K562 (cell line): ENCODE data around the gene PRRC2B. TPM values are rescaled to one million over a fixed set of nuclear protein-coding genes. Genes with fewer than 3 reads are reported as not detected.

Source experiments
- ASH1L ChIP-seq: fragments of 450-650 bp; IDR thresholded peaks from 2 replicates; pipeline ENCODE4 v1.6.1; 2018; ENCODE audit warnings: borderline replicate concordance, mild to moderate bottlenecking, low read depth; ENCODE audit not compliant: partially characterized antibody
- CBX3 ChIP-seq, 2 experiments: IDR thresholded peaks; 1 replicate in 1 of 2; 2 replicates in 1 of 2; pipeline ENCODE4 v1.6.1; 2012; ENCODE audit warnings: inconsistent platforms in 2 of 2, low read length in 2 of 2, borderline replicate concordance in 1 of 2, control low read depth in 1 of 2
- FOXK2 ChIP-seq, 2 experiments: fragments of 450-650 bp; IDR thresholded peaks in 1 of 2; conservative IDR thresholded peaks in 1 of 2; 2 replicates each; pipeline ENCODE4 v1.6.1; 2016; ENCODE audit warnings: low read depth in 2 of 2, mild to moderate bottlenecking in 1 of 2
- HCFC1 ChIP-seq: IDR thresholded peaks from 2 replicates; pipeline ENCODE4 v1.6.1; 2012; ENCODE audit warnings: low read depth, low read length, improper control_type of control experiment
- IFI16 ChIP-seq: fragments of 250-450 bp; sonication (Bioruptor Pico); IDR thresholded peaks from 2 replicates; pipeline ENCODE4 v2.1.2; 2022; ENCODE audit warnings: mild to moderate bottlenecking, inconsistent platforms
- LCOR ChIP-seq: sonication (generic); formaldehyde crosslinking; IDR thresholded peaks from 2 replicates; pipeline ENCODE4 v1.8.0; 2022; ENCODE audit warnings: mild to moderate bottlenecking, missing genetic modification reagents
- MEF2A ChIP-seq: IDR thresholded peaks from 2 replicates; pipeline ENCODE4 v1.6.1; 2011; ENCODE audit warnings: low read depth, mild to moderate bottlenecking, low read length, moderate library complexity; ENCODE audit not compliant: control insufficient read depth
- PHF8 ChIP-seq: fragments of 200-600 bp; sonication (generic); IDR thresholded peaks from 2 replicates; pipeline ENCODE4 v1.6.1; 2012; ENCODE audit warnings: mixed run types, mild to moderate bottlenecking, inconsistent platforms, low read length, moderate library complexity, borderline replicate concordance
- PHTF2 ChIP-seq: fragments of 250-450 bp; sonication (Bioruptor Pico); IDR thresholded peaks from 2 replicates; pipeline ENCODE4 v1.5.0; 2021; ENCODE audit warnings: mild to moderate bottlenecking
- TRIM28 ChIP-seq: fragments of 450-650 bp; IDR thresholded peaks from 2 replicates; pipeline ENCODE4 v1.6.1; 2017
- YY1 ChIP-seq, 3 experiments: IDR thresholded peaks; 2 replicates each; pipeline ENCODE4 v1.6.1; 2011; ENCODE audit warnings: low read length in 2 of 3, mild to moderate bottlenecking in 2 of 3, moderate library complexity in 2 of 3, borderline replicate concordance in 1 of 3, control low read depth in 1 of 3, low read depth in 1 of 3; ENCODE audit not compliant: insufficient read depth in 3 of 3, insufficient replicate concordance in 2 of 3, control insufficient read depth in 1 of 3, insufficient read length in 1 of 3; ENCODE audit errors: extremely low read depth in 1 of 3
- ZNF384 ChIP-seq: IDR thresholded peaks from 2 replicates; pipeline ENCODE4 v1.6.1; 2012; ENCODE audit warnings: low read depth, low read length, improper control_type of control experiment
- polyA plus RNA-seq, 8 experiments: library from polyadenylated mRNA; depleted of rRNA in 4 of 8; stranded (reverse) in 5 of 8; unstranded in 3 of 8; fragments of >200 nt; fragmentation: Nextera tagmentation in 2 of 8; fragmentation: Illumina TruSeq in 1 of 8; extraction: Ambion mirVana in 2 of 8; extraction: Trizol in 1 of 8; gene quantifications; 2 replicates each; pipeline versions ENCODE4 v1.2.1 to v1.2.3, GENCODE V29; 2011 to 2014; ENCODE audit warnings: inconsistent platforms in 1 of 8, missing spikeins in 1 of 8
- total RNA-seq, 7 experiments: library from RNA; depleted of rRNA in 6 of 7; stranded (reverse); fragments of >200 nt in 6 of 7; fragmentation: Illumina TruSeq in 2 of 7; extraction: Trizol in 2 of 7; gene quantifications; 2 replicates each; pipeline versions ENCODE4 v1.2.1 to v1.2.3, GENCODE V29; 2011 to 2021; ENCODE audit warnings: low replicate concordance in 1 of 7
- TF ChIP-seq, protein P1 (sequence below): fragments of 450-650 bp; formaldehyde crosslinking; IDR thresholded peaks from 2 replicates; pipeline ENCODE4 v1.4.0; 2020; ENCODE audit warnings: mild to moderate bottlenecking, moderate library complexity
- TF ChIP-seq, protein P2 (sequence below): fragments of 450-650 bp; conservative IDR thresholded peaks from 2 replicates; pipeline ENCODE4 v1.6.1; 2016; ENCODE audit warnings: missing genetic modification characterization, low read depth, mild to moderate bottlenecking, control low read depth, missing compliant biosample characterization
- TF ChIP-seq, protein P3 (sequence below): fragments of 250-450 bp; sonication (Bioruptor Pico); IDR thresholded peaks from 2 replicates; pipeline ENCODE4 v1.4.0; 2020; ENCODE audit warnings: mild to moderate bottlenecking

PRRC2B gene
- total and polyA plus RNA-seq, 9 of the 15 experiments (the other 6 are each of a cell fraction or from before 2014, with no cell fraction given), result 0.34 to 125 (median 30.9) TPM

- TF ChIP-seq MEF2A, result no peak
- TF ChIP-seq, protein P1, sequence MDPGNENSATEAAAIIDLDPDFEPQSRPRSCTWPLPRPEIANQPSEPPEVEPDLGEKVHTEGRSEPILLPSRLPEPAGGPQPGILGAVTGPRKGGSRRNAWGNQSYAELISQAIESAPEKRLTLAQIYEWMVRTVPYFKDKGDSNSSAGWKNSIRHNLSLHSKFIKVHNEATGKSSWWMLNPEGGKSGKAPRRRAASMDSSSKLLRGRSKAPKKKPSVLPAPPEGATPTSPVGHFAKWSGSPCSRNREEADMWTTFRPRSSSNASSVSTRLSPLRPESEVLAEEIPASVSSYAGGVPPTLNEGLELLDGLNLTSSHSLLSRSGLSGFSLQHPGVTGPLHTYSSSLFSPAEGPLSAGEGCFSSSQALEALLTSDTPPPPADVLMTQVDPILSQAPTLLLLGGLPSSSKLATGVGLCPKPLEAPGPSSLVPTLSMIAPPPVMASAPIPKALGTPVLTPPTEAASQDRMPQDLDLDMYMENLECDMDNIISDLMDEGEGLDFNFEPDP, result no peak
- TF ChIP-seq CBX3 (IDR thresholded peaks at IDR 0.05; ENCODE audit: borderline replicate concordance in 1 of 2, low read length in 2 of 2), result no peak
- TF ChIP-seq, protein P2, sequence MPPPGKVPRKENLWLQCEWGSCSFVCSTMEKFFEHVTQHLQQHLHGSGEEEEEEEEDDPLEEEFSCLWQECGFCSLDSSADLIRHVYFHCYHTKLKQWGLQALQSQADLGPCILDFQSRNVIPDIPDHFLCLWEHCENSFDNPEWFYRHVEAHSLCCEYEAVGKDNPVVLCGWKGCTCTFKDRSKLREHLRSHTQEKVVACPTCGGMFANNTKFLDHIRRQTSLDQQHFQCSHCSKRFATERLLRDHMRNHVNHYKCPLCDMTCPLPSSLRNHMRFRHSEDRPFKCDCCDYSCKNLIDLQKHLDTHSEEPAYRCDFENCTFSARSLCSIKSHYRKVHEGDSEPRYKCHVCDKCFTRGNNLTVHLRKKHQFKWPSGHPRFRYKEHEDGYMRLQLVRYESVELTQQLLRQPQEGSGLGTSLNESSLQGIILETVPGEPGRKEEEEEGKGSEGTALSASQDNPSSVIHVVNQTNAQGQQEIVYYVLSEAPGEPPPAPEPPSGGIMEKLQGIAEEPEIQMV (tag), result no peak
- TF ChIP-seq ASH1L, result no peak
- TF ChIP-seq FOXK2 (conservative IDR thresholded peaks at IDR 0.05 in 1 of 2, IDR thresholded peaks at IDR 0.05 in 1 of 2; ENCODE audit: low read depth in 2 of 2), result peak in 1 of 2 experiments; percentile 48; a peak in 1 of 4 replicates
- peak; percentile 42; the same call in 1 of the 2 replicates for TF ChIP-seq ZNF384
- TF ChIP-seq TRIM28, result no peak
- TF ChIP-seq, protein P3, sequence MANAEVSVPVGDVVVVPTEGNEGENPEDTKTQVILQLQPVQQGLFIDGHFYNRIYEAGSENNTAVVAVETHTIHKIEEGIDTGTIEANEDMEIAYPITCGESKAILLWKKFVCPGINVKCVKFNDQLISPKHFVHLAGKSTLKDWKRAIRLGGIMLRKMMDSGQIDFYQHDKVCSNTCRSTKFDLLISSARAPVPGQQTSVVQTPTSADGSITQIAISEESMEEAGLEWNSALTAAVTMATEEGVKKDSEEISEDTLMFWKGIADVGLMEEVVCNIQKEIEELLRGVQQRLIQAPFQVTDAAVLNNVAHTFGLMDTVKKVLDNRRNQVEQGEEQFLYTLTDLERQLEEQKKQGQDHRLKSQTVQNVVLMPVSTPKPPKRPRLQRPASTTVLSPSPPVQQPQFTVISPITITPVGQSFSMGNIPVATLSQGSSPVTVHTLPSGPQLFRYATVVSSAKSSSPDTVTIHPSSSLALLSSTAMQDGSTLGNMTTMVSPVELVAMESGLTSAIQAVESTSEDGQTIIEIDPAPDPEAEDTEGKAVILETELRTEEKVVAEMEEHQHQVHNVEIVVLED (CRISPR knock-in tag), result no peak
- TF ChIP-seq HCFC1, result no peak
- no peak for TF ChIP-seq PHTF2 (CRISPR knock-in tag)
- TF ChIP-seq LCOR, result no peak
- no peak for TF ChIP-seq IFI16 (CRISPR knock-in tag)
- peak in 1 of 3 experiments; percentile 5 for TF ChIP-seq YY1 (IDR thresholded peaks at IDR 0.05; ENCODE audit: borderline replicate concordance in 1 of 3, control insufficient read depth in 1 of 3, extremely low read depth in 1 of 3, insufficient read depth in 3 of 3, insufficient read length in 1 of 3, insufficient replicate concordance in 2 of 3, low read depth in 1 of 3, low read length in 2 of 3)
- peak; percentile 49; the same call in 1 of the 2 replicates for TF ChIP-seq PHF8
Measured at GRCh38 chr9:131394464-131395156, 724 bp downstream of the PRRC2B start (continued).
